Vagina (tissue), 2 donors: Measurements from ENCODE around the gene SIDT2. TPM values are rescaled to one million over a fixed set of nuclear protein-coding genes. Genes with fewer than 3 reads are reported as not detected.

Source experiments
- DNase-seq, 2 donors: peaks; one replicate each; pipeline ENCODE4 v3.0.0-alpha.2; 2017; ENCODE audit errors: extremely low spot score in 2 of 2
- H3K27ac ChIP-seq: fragments of 200-600 bp; sonication (generic); one replicate; pipeline ENCODE4 v1.5.1; 2019
- H3K27me3 ChIP-seq: fragments of 200-600 bp; sonication (generic); one replicate; pipeline ENCODE4 v1.5.1; 2019
- H3K36me3 ChIP-seq, 2 donors: fragments of 200-600 bp; sonication (generic); one replicate each; pipeline ENCODE4 v1.5.1; 2017 to 2019
- H3K4me1 ChIP-seq: fragments of 200-600 bp; sonication (generic); one replicate; pipeline ENCODE4 v1.5.1; 2019
- H3K4me3 ChIP-seq, 2 donors: fragments of 200-600 bp; sonication (generic); 1 replicate in 1 of 2; 2 replicates in 1 of 2; pipeline ENCODE4 v1.5.1; 2016 to 2019
- H3K9me3 ChIP-seq: fragments of 200-600 bp; sonication (generic); one replicate; pipeline ENCODE4 v1.5.1; 2019
- CTCF ChIP-seq, 3 experiments: fragments of 450-650 bp in 2 of 3; fragments of 200-600 bp in 1 of 3; sonication (generic) in 1 of 3; IDR thresholded peaks; one replicate each; pipeline ENCODE4 v1.5.1; 2017 to 2019; ENCODE audit warnings: antibody characterized with exemption in 3 of 3, mild to moderate bottlenecking in 2 of 3, moderate library complexity in 2 of 3
- POLR2A ChIP-seq, 2 donors: fragments of 450-650 bp; IDR thresholded peaks; one replicate each; pipeline ENCODE4 v1.6.1; 2017; ENCODE audit warnings: antibody characterized with exemption in 2 of 2, mild to moderate bottlenecking in 2 of 2, moderate library complexity in 2 of 2
- POLR2AphosphoS5 ChIP-seq, 2 donors: sonication (generic); formaldehyde crosslinking; IDR thresholded peaks; one replicate each; pipeline ENCODE4 v1.9.0; 2017; ENCODE audit warnings: antibody characterized with exemption in 2 of 2, mild to moderate bottlenecking in 2 of 2, low read depth in 1 of 2; ENCODE audit not compliant: insufficient read depth in 1 of 2
- intact Hi-C: fragments of 100-400 bp; cut with DNase I; formaldehyde crosslinking; loops from one replicate; pipeline ENCODE4 v1.15.1; 2023
- total RNA-seq: library from RNA; depleted of rRNA; stranded (reverse); fragments of >200 nt; gene quantifications from one replicate; pipeline ENCODE4 v1.2.3, GENCODE V29; 2016

Gene SIDT2
- total RNA-seq, 1 donor from 2014 or later: 24.8 TPM

- H3K27ac ChIP-seq: no peak overlapping the region
- intact Hi-C loops: no loop called here
- no peaks in the 10 kb centered on the region for H3K4me1 ChIP-seq
- no peaks in the 10 kb centered on the region for H3K9me3 ChIP-seq
- peaks cover 0 to 20% of the 10 kb centered on the region in 2 donors for H3K36me3 ChIP-seq
- no peak overlapping the region for H3K4me3 ChIP-seq
- DNase-seq: no peak
- no peaks in the 10 kb centered on the region for H3K27me3 ChIP-seq
- no peak for TF ChIP-seq CTCF (IDR thresholded peaks at IDR 0.05)
- TF ChIP-seq POLR2AphosphoS5 (IDR thresholded peaks at IDR 0.05; ENCODE audit: insufficient read depth in 1 of 2, low read depth in 1 of 2): no peak
- no peak for TF ChIP-seq POLR2A (IDR thresholded peaks at IDR 0.05)
Observed at GRCh38 chr11:117210620-117211019, 32.1 kb downstream of the SIDT2 start.

GRCh38 chr11:117212697-117213355 is 34.3 kb downstream of the SIDT2 start:
- DNase-seq: no peak
- peaks cover 0 to 34% of the 10 kb centered on the region in 2 donors for H3K36me3 ChIP-seq
- no peaks in the 10 kb centered on the region for H3K9me3 ChIP-seq
- TF ChIP-seq POLR2AphosphoS5 (IDR thresholded peaks at IDR 0.05; ENCODE audit: insufficient read depth in 1 of 2, low read depth in 1 of 2): no peak
- no peaks in the 10 kb centered on the region for H3K27me3 ChIP-seq
- intact Hi-C loops: no loop called here
- H3K4me1 ChIP-seq: no peaks in the 10 kb centered on the region
- no peak overlapping the region for H3K27ac ChIP-seq
- H3K4me3 ChIP-seq: no peak overlapping the region

- H3K36me3 ChIP-seq: peaks cover 0 to 51% of the 10 kb centered on the region in 2 donors
- H3K27ac ChIP-seq: no peak overlapping the region
- H3K27me3 ChIP-seq: no peaks in the 10 kb centered on the region
- intact Hi-C loops: no loop called here
- no peaks in the 10 kb centered on the region for H3K9me3 ChIP-seq
- no peak for DNase-seq
- TF ChIP-seq POLR2A (IDR thresholded peaks at IDR 0.05): no peak
- no peak for TF ChIP-seq CTCF (IDR thresholded peaks at IDR 0.05)
- TF ChIP-seq POLR2AphosphoS5 (IDR thresholded peaks at IDR 0.05; ENCODE audit: insufficient read depth in 1 of 2, low read depth in 1 of 2): no peak
- peaks cover 11% of the 10 kb centered on the region for H3K4me1 ChIP-seq
- no peak overlapping the region for H3K4me3 ChIP-seq
Observed at GRCh38 chr11:117214404-117215110, 36.0 kb downstream of the SIDT2 start.

- peak overlapping the region in 1 of 2 donors; percentile 26 for H3K4me3 ChIP-seq
- peaks cover 0 to 52% of the 10 kb centered on the region in 2 donors for H3K36me3 ChIP-seq
- peak overlapping the region; percentile 81 for H3K27ac ChIP-seq
- TF ChIP-seq POLR2A (IDR thresholded peaks at IDR 0.05): no peak
- TF ChIP-seq POLR2AphosphoS5 (IDR thresholded peaks at IDR 0.05; ENCODE audit: insufficient read depth in 1 of 2, low read depth in 1 of 2): no peak
- no peak for TF ChIP-seq CTCF (IDR thresholded peaks at IDR 0.05)
- intact Hi-C loops: loop anchor here (2.0 kb wide), 1 partner anchor 19 kb away; the partner anchor contains the start of gene TAGLN
- H3K4me1 ChIP-seq: peaks cover 37% of the 10 kb centered on the region
- no peaks in the 10 kb centered on the region for H3K27me3 ChIP-seq
- no peaks in the 10 kb centered on the region for H3K9me3 ChIP-seq
- no peak for DNase-seq
Observed at GRCh38 chr11:117217141-117218084, 38.9 kb downstream of the SIDT2 start.
